Measurements from ENCODE around the gene CSGALNACT2. TPM values are rescaled to one million over a fixed set of nuclear protein-coding genes. Genes with fewer than 3 reads are reported as not detected.
A peak's percentile ranks its signal among the peaks of the same experiment; 100 is the strongest.

Gene CSGALNACT2
- total RNA-seq, 3 donors from 2014 or later, result 21.6 to 35.5 (median 27.8) TPM

GRCh38 chr10:43205681-43206390 lies 67.6 kb downstream of the CSGALNACT2 start:
- peak; percentile 13 to 46 for DNase-seq (ENCODE audit: low spot score in 2 of 2)
- TF ChIP-seq CTCF (IDR thresholded peaks at IDR 0.05) (no peak), POLR2AphosphoS5 (IDR thresholded peaks at IDR 0.05) (no peak), POLR2A (IDR thresholded peaks at IDR 0.05) (no peak)
- Histone ChIP-seq H3K27ac (no peak overlapping the region), H3K4me3 (no peak overlapping the region), H3K27me3 (no peaks in the 10 kb centered on the region), H3K4me1 (no peaks in the 10 kb centered on the region), H3K9me3 (no peaks in the 10 kb centered on the region), H3K36me3 (no peaks in the 10 kb centered on the region)
- intact Hi-C loops (cut with DNase I; ENCODE audit: low total_unique reads), result no loop called here

- Histone ChIP-seq H3K4me3 (no peak overlapping the region), H3K4me1 (no peaks in the 10 kb centered on the region), H3K27ac (no peak overlapping the region), H3K36me3 (no peaks in the 10 kb centered on the region), H3K9me3 (no peaks in the 10 kb centered on the region), H3K27me3 (no peaks in the 10 kb centered on the region)
- peak; percentile 10 to 33 for DNase-seq (ENCODE audit: low spot score in 2 of 2)
- intact Hi-C loops (cut with DNase I; ENCODE audit: low total_unique reads), result no loop called here
- TF ChIP-seq CTCF (IDR thresholded peaks at IDR 0.05) (no peak), POLR2A (IDR thresholded peaks at IDR 0.05) (no peak), POLR2AphosphoS5 (IDR thresholded peaks at IDR 0.05) (no peak)
These were observed 68.4 kb downstream of the CSGALNACT2 start for GRCh38 chr10:43206391-43207235.

- Histone ChIP-seq H3K4me1 (no peaks in the 10 kb centered on the region), H3K27ac (no peak overlapping the region), H3K9me3 (no peaks in the 10 kb centered on the region), H3K27me3 (no peaks in the 10 kb centered on the region), H3K36me3 (no peaks in the 10 kb centered on the region), H3K4me3 (no peak overlapping the region)
- intact Hi-C loops (cut with DNase I; ENCODE audit: low total_unique reads), result no loop called here
- TF ChIP-seq CTCF (IDR thresholded peaks at IDR 0.05) (no peak), POLR2AphosphoS5 (IDR thresholded peaks at IDR 0.05) (no peak), POLR2A (IDR thresholded peaks at IDR 0.05) (no peak)
- DNase-seq (ENCODE audit: low spot score in 2 of 2), result peak; percentile 10 to 37
These were observed 70.2 kb downstream of the CSGALNACT2 start for GRCh38 chr10:43208147-43209073.

GRCh38 chr10:43209074-43209455 lies 70.8 kb downstream of the CSGALNACT2 start:
- Histone ChIP-seq H3K27ac (no peak overlapping the region), H3K9me3 (no peaks in the 10 kb centered on the region), H3K4me3 (no peak overlapping the region), H3K4me1 (no peaks in the 10 kb centered on the region), H3K36me3 (no peaks in the 10 kb centered on the region), H3K27me3 (no peaks in the 10 kb centered on the region)
- TF ChIP-seq CTCF (IDR thresholded peaks at IDR 0.05) (no peak), POLR2A (IDR thresholded peaks at IDR 0.05) (no peak), POLR2AphosphoS5 (IDR thresholded peaks at IDR 0.05) (no peak)
- intact Hi-C loops (cut with DNase I; ENCODE audit: low total_unique reads), result no loop called here
- DNase-seq (ENCODE audit: low spot score in 2 of 2), result peak in 1 of 2 donors; percentile 47
